SK-N-SH (cell line): ENCODE measurements around the gene MAD1L1. TPM values are rescaled to one million over a fixed set of nuclear protein-coding genes. Genes with fewer than 3 reads are reported as not detected.

Source experiments
- CTCF ChIA-PET: fragments of 300-600, 350-600 bp; formaldehyde crosslinking; extraction: SDS; loops from one replicate; lab custom pipeline; 2021; lab: Yijun Ruan, JAX
- POLR2A ChIA-PET: fragments of 350-600 bp; sonication (Branson Sonifier 250); formaldehyde crosslinking; extraction: SDS; loops from one replicate; lab custom pipeline; 2020; ENCODE audit warnings: antibody characterized with exemption, inconsistent platforms; lab: Yijun Ruan, JAX
- DNase-seq: peaks from one replicate; pipeline ENCODE4 v3.0.0; 2012
- H2AFZ ChIP-seq: fragments of 200-600 bp; sonication (generic); 2 replicates; pipeline ENCODE4 v1.8.1; 2016; ENCODE audit warnings: antibody characterized with exemption, mild to moderate bottlenecking, low read depth
- H3F3A ChIP-seq: fragments of 200-600 bp; sonication (generic); replicated peaks from 2 replicates; pipeline ENCODE3; 2016; ENCODE audit warnings: antibody characterized with exemption, mild to moderate bottlenecking; ENCODE audit not compliant: insufficient read depth
- H3K27ac ChIP-seq, 2 experiments: fragments of 200-500 bp in 1 of 2; fragments of 200-600 bp in 1 of 2; sonication (Bioruptor generic) in 1 of 2; sonication (generic), shearing (Covaris generic) in 1 of 2; 2 replicates each; pipeline versions ENCODE4 v1.5.1 to v1.6.1; 2014 to 2016; ENCODE audit warnings: low read depth in 2 of 2, inconsistent platforms in 1 of 2, low read length in 1 of 2, mild to moderate bottlenecking in 1 of 2, mixed read lengths in 1 of 2
- H3K27me3 ChIP-seq: fragments of 200-600 bp; sonication (generic), shearing (Covaris generic); 2 replicates; pipeline ENCODE4 v1.6.1; 2016; ENCODE audit warnings: mixed run types; ENCODE audit not compliant: insufficient read depth
- H3K36me3 ChIP-seq, 2 experiments: fragments of 200-500 bp in 1 of 2; fragments of 200-600 bp in 1 of 2; sonication (Bioruptor generic) in 1 of 2; sonication (generic) in 1 of 2; replicated peaks in 1 of 2; 2 replicates each; pipeline versions ENCODE3 to v1.5.1; 2014 to 2016; ENCODE audit warnings: low read length in 1 of 2, mild to moderate bottlenecking in 1 of 2; ENCODE audit not compliant: insufficient read depth in 2 of 2, control insufficient read depth in 1 of 2
- H3K4me1 ChIP-seq, 2 experiments: fragments of 200-500 bp in 1 of 2; fragments of 200-600 bp in 1 of 2; sonication (Bioruptor generic) in 1 of 2; sonication (generic), shearing (Covaris generic) in 1 of 2; 2 replicates each; pipeline versions ENCODE4 v1.5.1 to v1.6.1; 2014 to 2016; ENCODE audit warnings: low read depth in 1 of 2, low read length in 1 of 2, mixed run types in 1 of 2; ENCODE audit not compliant: insufficient read depth in 2 of 2, control insufficient read depth in 1 of 2
- H3K4me2 ChIP-seq: fragments of 200-600 bp; sonication (generic), shearing (Covaris generic); 2 replicates; pipeline ENCODE4 v1.6.1; 2017; ENCODE audit warnings: mixed run types
- H3K4me3 ChIP-seq, 2 experiments: fragments of 200-500 bp in 1 of 2; fragments of 200-600 bp in 1 of 2; sonication (Bioruptor generic) in 1 of 2; sonication (generic), shearing (Covaris generic) in 1 of 2; 2 replicates each; pipeline versions ENCODE4 v1.5.1 to v1.8.1; 2014 to 2016; ENCODE audit warnings: low read depth in 2 of 2, inconsistent platforms in 1 of 2, low read length in 1 of 2, mild to moderate bottlenecking in 1 of 2, mixed read lengths in 1 of 2, moderate library complexity in 1 of 2
- H3K79me2 ChIP-seq: fragments of 200-600 bp; sonication (generic); 2 replicates; pipeline ENCODE4 v1.8.1; 2017; ENCODE audit warnings: mild to moderate bottlenecking; ENCODE audit not compliant: insufficient read depth
- H3K9ac ChIP-seq: fragments of 200-600 bp; sonication (generic); 2 replicates; pipeline ENCODE4 v1.6.1; 2017; ENCODE audit warnings: mixed run types
- H3K9me2 ChIP-seq: fragments of 200-600 bp; sonication (generic); 2 replicates; pipeline ENCODE4 v1.6.1; 2017; ENCODE audit warnings: mixed run types
- H3K9me3 ChIP-seq: fragments of 200-600 bp; sonication (generic); 2 replicates; pipeline ENCODE4 v1.6.1; 2017; ENCODE audit warnings: mixed run types, mild to moderate bottlenecking, moderate library complexity
- H4K20me1 ChIP-seq: fragments of 200-600 bp; sonication (generic); 2 replicates; pipeline ENCODE4 v1.6.1; 2017; ENCODE audit warnings: mild to moderate bottlenecking, mixed run types; ENCODE audit not compliant: insufficient read depth
- ELF1 ChIP-seq: IDR thresholded peaks from 2 replicates; pipeline ENCODE4 v1.4.0; 2012
- FOXJ3 ChIP-seq: sonication (generic); formaldehyde crosslinking; IDR thresholded peaks from 2 replicates; pipeline ENCODE4 v1.5.1; 2020; ENCODE audit warnings: mild to moderate bottlenecking, missing genetic modification reagents
- GABPA ChIP-seq: IDR thresholded peaks from 2 replicates; pipeline ENCODE4 v1.4.0; 2012; ENCODE audit warnings: low read depth, mild to moderate bottlenecking
- JUND ChIP-seq: IDR thresholded peaks from 2 replicates; pipeline ENCODE4 v1.4.0; 2012
- MEF2A ChIP-seq: IDR thresholded peaks from 2 replicates; pipeline ENCODE4 v1.4.0; 2012; ENCODE audit warnings: low read depth, borderline replicate concordance
- NFIC ChIP-seq: IDR thresholded peaks from 2 replicates; pipeline ENCODE4 v1.4.0; 2012; ENCODE audit warnings: borderline replicate concordance
- RAD21 ChIP-seq: IDR thresholded peaks from 2 replicates; pipeline ENCODE4 v1.6.1; 2012; ENCODE audit warnings: mild to moderate bottlenecking, low read length
- RCOR1 ChIP-seq: fragments of 150-350 bp; IDR thresholded peaks from 2 replicates; pipeline ENCODE4 v1.6.1; 2017; ENCODE audit warnings: antibody characterized with exemption, low read length
- RFX5 ChIP-seq: IDR thresholded peaks from 2 replicates; pipeline ENCODE4 v1.6.1; 2012; ENCODE audit warnings: mild to moderate bottlenecking, improper control_type of control experiment, low read length
- TAF1 ChIP-seq: IDR thresholded peaks from 2 replicates; pipeline ENCODE4 v1.6.1; 2012; ENCODE audit warnings: low read depth, mild to moderate bottlenecking, low read length, moderate library complexity, borderline replicate concordance
- TEAD4 ChIP-seq: IDR thresholded peaks from 2 replicates; pipeline ENCODE4 v1.4.0; 2012; ENCODE audit warnings: mild to moderate bottlenecking, borderline replicate concordance; ENCODE audit not compliant: insufficient read depth
- WGBS: methylation state at CpG from one replicate; pipeline ENCODE4 v1.1.6; 2017; ENCODE audit warnings: low lambda C conversion rate; 5-methylcytosine and 5-hydroxymethylcytosine counted together
- polyA plus RNA-seq, 3 experiments: library from polyadenylated mRNA; depleted of rRNA; stranded (reverse); fragments of >200 nt; gene quantifications; 2 replicates each; pipeline ENCODE4 v1.2.3, GENCODE V29; 2012
- TF ChIP-seq, protein P1 (sequence below): IDR thresholded peaks from 2 replicates; pipeline ENCODE4 v1.4.0; 2012; ENCODE audit warnings: low read depth, borderline replicate concordance
- TF ChIP-seq, protein P2 (sequence below): IDR thresholded peaks from 2 replicates; pipeline ENCODE4 v1.6.1; 2012; ENCODE audit warnings: mild to moderate bottlenecking, low read depth, low read length, moderate library complexity
- TF ChIP-seq, protein P3 (sequence below): IDR thresholded peaks from 2 replicates; pipeline ENCODE4 v1.4.0; 2012; ENCODE audit warnings: low read depth, borderline replicate concordance
- TF ChIP-seq, protein P4 (sequence below): IDR thresholded peaks from 2 replicates; pipeline ENCODE4; 2012
- TF ChIP-seq, protein P5 (sequence below): fragments of 200-600 bp; sonication (generic); IDR thresholded peaks from 2 replicates; pipeline ENCODE4 v1.6.1; 2017; ENCODE audit warnings: antibody characterized with exemption, mild to moderate bottlenecking, moderate library complexity

Gene MAD1L1
- polyA plus RNA-seq, 1 of the 3 experiments (the other 2 are of a cell fraction): 46.2 TPM

DNA sequence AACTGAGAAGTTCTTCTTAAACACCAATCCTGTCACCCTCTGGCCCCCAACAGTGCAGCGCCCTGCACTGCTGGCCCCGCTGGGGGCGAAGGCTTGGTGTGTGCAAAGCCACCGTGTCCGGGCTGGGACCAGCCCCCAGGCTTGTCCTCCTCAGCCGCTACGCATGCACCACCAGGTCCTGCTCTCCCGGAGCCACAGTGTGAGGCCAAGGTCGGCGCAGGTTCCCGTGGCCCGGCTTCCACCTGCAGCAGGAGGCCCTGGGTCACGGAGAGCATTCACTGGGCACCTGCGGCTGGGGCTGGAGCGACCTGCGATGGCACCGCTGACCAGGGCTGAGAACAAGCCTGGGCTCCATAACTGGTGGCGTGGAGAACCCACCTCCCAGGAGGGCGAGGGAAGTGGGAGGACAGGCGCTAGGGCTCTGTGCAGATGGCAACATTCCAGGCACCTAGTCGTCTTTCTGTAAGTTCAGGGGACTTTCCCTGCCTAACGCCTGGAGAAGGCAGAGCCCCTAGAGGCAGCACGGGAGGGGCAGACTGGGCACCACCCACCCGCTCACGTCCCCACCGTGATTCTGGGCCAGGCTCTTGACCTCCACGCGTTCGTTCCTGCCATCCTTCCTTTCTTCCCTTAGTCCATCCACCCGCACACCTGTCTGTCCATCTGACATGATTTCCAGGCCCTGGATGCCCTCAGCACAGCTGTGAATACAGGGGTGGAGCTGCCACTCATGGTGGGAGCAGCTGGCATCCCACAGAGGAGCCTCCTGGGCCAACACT is 291.1 kb downstream of the MAD1L1 start:
- no peaks in the 10 kb centered on the region for H3K36me3 ChIP-seq
- H3K27ac ChIP-seq: no peak overlapping the region; a peak in 1 of 4 replicates
- ChIA-PET POLR2A (no interaction called here), CTCF (no interaction called here)
- H3K9me3 ChIP-seq: no peaks in the 10 kb centered on the region
- no peak overlapping the region for H3K4me2 ChIP-seq
- H3K27me3 ChIP-seq: no peaks in the 10 kb centered on the region
- no peak for DNase-seq
- no peaks in the 10 kb centered on the region for H3K9me2 ChIP-seq
- 92% methylated on average over 16 of the region's 30 CpGs for WGBS
- no peak overlapping the region for H3K9ac ChIP-seq
- no peak for TF ChIP-seq NFIC
- no peak for TF ChIP-seq RAD21
- TF ChIP-seq, protein P1, sequence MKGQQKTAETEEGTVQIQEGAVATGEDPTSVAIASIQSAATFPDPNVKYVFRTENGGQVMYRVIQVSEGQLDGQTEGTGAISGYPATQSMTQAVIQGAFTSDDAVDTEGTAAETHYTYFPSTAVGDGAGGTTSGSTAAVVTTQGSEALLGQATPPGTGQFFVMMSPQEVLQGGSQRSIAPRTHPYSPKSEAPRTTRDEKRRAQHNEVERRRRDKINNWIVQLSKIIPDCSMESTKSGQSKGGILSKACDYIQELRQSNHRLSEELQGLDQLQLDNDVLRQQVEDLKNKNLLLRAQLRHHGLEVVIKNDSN: no peak
- no peak for TF ChIP-seq RFX5
- TF ChIP-seq ELF1: no peak
- TF ChIP-seq MEF2A: no peak
- no peak for TF ChIP-seq JUND
- TF ChIP-seq, protein P2, sequence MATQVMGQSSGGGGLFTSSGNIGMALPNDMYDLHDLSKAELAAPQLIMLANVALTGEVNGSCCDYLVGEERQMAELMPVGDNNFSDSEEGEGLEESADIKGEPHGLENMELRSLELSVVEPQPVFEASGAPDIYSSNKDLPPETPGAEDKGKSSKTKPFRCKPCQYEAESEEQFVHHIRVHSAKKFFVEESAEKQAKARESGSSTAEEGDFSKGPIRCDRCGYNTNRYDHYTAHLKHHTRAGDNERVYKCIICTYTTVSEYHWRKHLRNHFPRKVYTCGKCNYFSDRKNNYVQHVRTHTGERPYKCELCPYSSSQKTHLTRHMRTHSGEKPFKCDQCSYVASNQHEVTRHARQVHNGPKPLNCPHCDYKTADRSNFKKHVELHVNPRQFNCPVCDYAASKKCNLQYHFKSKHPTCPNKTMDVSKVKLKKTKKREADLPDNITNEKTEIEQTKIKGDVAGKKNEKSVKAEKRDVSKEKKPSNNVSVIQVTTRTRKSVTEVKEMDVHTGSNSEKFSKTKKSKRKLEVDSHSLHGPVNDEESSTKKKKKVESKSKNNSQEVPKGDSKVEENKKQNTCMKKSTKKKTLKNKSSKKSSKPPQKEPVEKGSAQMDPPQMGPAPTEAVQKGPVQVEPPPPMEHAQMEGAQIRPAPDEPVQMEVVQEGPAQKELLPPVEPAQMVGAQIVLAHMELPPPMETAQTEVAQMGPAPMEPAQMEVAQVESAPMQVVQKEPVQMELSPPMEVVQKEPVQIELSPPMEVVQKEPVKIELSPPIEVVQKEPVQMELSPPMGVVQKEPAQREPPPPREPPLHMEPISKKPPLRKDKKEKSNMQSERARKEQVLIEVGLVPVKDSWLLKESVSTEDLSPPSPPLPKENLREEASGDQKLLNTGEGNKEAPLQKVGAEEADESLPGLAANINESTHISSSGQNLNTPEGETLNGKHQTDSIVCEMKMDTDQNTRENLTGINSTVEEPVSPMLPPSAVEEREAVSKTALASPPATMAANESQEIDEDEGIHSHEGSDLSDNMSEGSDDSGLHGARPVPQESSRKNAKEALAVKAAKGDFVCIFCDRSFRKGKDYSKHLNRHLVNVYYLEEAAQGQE: no peak
- TF ChIP-seq, protein P3, sequence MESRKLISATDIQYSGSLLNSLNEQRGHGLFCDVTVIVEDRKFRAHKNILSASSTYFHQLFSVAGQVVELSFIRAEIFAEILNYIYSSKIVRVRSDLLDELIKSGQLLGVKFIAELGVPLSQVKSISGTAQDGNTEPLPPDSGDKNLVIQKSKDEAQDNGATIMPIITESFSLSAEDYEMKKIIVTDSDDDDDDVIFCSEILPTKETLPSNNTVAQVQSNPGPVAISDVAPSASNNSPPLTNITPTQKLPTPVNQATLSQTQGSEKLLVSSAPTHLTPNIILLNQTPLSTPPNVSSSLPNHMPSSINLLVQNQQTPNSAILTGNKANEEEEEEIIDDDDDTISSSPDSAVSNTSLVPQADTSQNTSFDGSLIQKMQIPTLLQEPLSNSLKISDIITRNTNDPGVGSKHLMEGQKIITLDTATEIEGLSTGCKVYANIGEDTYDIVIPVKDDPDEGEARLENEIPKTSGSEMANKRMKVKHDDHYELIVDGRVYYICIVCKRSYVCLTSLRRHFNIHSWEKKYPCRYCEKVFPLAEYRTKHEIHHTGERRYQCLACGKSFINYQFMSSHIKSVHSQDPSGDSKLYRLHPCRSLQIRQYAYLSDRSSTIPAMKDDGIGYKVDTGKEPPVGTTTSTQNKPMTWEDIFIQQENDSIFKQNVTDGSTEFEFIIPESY: no peak
- no peak for TF ChIP-seq TAF1
- TF ChIP-seq RCOR1: no peak
- no peak for TF ChIP-seq FOXJ3 (CRISPR knock-in tag)
- TF ChIP-seq, protein P4, sequence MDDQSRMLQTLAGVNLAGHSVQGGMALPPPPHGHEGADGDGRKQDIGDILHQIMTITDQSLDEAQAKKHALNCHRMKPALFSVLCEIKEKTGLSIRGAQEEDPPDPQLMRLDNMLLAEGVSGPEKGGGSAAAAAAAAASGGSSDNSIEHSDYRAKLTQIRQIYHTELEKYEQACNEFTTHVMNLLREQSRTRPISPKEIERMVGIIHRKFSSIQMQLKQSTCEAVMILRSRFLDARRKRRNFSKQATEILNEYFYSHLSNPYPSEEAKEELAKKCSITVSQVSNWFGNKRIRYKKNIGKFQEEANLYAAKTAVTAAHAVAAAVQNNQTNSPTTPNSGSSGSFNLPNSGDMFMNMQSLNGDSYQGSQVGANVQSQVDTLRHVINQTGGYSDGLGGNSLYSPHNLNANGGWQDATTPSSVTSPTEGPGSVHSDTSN: no peak
- TF ChIP-seq, protein P5, sequence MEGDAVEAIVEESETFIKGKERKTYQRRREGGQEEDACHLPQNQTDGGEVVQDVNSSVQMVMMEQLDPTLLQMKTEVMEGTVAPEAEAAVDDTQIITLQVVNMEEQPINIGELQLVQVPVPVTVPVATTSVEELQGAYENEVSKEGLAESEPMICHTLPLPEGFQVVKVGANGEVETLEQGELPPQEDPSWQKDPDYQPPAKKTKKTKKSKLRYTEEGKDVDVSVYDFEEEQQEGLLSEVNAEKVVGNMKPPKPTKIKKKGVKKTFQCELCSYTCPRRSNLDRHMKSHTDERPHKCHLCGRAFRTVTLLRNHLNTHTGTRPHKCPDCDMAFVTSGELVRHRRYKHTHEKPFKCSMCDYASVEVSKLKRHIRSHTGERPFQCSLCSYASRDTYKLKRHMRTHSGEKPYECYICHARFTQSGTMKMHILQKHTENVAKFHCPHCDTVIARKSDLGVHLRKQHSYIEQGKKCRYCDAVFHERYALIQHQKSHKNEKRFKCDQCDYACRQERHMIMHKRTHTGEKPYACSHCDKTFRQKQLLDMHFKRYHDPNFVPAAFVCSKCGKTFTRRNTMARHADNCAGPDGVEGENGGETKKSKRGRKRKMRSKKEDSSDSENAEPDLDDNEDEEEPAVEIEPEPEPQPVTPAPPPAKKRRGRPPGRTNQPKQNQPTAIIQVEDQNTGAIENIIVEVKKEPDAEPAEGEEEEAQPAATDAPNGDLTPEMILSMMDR: no peak
- TF ChIP-seq TEAD4: no peak
- no peak for TF ChIP-seq GABPA
- no peaks in the 10 kb centered on the region for H3K79me2 ChIP-seq
- H3K4me3 ChIP-seq: no peak overlapping the region
- no peaks in the 10 kb centered on the region; the same call in 1 of the 2 replicates for H4K20me1 ChIP-seq
- no peaks in the 10 kb centered on the region for H3F3A ChIP-seq
- no peak overlapping the region for H2AFZ ChIP-seq
- peaks cover 0 to 10% of the 10 kb centered on the region in 2 experiments; a peak in 1 of 4 replicates for H3K4me1 ChIP-seq
